ENCODE data around the gene TBCB.
"Not testable (repeated sequence)": the region's sequence is repeated elsewhere in the genome, so short reads cannot be mapped to it uniquely, and the experiment has no call there.

The TBCB gene

DNA sequence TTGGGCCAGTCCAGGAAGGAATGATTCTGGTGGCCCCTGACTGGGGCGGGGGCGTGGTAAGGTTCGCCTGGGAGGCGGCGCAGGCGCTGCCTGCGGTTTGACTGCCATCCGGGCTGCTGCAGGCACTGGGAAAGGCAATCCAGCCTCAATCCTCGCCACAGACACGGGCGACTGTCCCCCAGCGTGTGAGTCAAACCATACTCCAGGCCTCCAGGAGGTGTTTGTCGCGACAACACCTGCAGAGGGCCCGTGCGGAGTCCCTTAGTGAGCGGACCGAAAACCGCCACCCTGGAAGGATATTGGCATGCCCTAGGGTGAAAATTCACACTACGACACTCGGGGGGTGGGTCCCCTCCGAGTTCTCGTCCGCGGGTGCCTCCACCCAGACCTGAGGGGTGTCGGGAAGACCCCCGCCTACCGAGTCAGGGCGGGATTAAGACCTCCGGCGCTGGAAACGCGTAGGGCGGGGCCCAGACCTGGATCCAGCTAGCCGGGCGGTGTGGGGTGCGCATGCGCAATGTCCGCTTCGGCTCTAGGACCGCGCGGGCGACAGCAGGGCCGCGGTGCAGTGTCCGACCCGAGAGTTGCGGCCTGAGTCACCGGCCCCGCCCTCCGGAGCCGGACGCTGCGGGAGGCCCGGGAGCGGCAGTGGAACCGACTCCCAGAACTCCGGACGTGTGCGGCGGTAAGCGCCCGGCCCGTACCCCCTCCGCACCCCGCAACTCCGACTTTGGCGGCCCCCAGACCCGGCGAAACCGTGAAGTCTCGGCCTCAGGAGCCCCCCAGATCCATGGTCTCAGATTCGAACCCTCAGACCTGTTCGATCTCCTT, 24.4 kb downstream of the TBCB start, which contains the start of gene CAPNS1:
Gene CAPNS1 (plus strand): TSS at position 594 of the 831 bp plus-strand sequence. CDS start 946 bp downstream, outside the sequence.
- peak; percentile 91 for DNase-seq

DNA sequence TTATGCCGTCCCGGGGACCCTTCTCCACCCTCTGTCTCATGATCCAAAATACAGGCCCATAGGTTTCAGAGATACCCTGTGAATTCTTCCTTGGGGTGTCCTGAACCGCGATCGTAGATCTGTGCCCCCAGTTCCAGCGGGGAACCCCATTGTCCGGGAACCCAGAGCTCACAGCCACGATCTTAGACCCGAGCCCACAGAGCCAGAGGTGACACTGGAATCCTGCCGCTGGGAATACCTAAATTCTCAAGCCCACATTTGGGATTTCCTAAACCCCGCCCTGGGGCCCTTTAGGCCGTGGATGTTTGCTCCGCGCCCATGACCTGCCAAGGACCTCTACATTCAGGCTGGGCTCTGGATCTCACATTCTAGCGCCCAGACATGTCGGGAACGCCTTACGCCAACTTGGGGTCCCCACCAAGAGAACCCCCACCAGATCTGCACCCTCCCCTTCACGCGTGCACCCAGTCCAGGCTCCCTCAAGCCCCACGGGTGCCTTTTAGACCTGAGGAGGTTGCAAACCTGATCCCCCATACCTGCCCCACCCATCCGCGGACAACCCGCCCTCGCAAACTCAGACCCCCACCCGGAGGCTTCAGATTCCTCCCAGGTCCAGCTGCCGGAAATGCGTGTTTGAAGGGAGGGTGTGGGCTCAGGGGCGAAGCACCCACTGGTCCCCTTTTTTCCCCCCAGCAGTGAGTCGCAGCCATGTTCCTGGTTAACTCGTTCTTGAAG, 25.2 kb downstream of the TBCB start:
- DNase-seq = peak; percentile 40

DNA sequence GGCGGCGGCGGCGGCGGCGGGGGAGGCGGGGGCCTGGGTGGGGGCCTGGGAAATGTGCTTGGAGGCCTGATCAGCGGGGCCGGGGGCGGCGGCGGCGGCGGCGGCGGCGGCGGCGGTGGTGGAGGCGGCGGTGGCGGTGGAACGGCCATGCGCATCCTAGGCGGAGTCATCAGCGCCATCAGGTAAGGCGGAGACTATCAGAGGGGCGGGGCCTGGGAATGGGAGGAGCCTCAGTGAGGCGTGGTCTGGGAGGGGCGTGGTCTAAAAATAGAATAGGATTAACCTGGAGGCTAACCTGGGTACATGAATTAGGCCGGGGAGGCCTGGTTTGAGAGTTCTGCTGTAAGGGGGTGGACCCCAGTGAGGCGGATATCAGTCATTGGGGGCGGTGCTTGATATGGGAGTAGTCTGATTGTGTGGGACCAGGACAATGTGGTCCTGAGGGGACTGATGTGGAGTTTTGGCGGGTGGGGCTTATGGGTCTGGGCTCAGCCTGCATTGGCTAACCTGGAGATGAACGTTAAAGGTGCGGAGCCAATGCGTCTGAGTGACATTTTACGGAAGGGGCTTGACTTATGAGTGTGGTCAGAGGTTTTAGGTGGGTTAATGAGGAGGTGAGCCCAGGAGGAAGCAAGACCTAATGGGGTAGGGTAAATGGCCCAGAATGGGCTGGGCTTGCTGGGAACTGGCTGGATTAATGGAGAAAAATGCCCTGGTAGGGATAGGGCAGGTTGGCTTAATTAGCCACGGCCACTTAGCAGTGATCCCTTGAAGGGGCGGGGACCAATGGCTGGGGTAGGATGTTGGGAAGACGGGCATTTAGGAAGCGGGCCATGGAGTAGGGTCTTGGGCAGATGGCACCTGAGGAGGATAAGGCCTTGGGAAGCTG, 26.0 kb downstream of the TBCB start:
- peak; percentile 87 for DNase-seq

DNA sequence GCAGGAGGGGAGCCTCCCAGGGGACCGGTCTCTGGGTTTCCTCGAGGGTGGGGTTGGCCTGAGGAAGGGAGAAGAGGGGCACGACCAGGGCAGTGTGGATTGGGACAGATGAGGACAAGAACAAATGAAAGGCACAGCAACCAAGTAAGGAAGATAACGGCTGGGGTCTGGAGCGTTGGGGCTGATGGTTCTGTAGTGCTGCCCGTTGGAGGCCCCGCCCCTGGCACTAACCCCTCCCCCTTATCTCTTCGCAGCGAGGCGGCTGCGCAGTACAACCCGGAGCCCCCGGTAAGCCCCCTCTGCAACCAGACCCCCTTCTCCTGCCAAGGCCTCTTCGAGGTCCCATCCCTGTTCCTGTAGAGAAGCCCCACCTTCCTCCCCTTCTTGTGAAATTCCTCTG, 26.8 kb downstream of the TBCB start:
- DNase-seq = no peak

DNA sequence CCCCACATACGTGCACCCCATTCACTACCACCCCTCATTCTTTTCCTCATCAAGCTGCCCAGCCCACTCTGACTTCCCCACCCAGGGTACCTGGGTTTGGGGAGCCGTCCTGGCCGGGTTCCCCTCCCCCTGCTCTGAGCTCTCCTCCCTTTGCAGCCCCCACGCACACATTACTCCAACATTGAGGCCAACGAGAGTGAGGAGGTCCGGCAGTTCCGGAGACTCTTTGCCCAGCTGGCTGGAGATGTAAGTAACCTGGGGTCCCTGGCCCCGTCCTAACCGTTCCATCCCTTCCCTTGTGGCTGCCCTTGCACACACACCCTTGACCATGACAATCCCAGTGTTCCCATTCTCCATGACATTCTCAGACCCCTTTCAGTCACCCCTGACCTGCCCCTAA, 27.2 kb downstream of the TBCB start:
- DNase-seq = no peak

DNA sequence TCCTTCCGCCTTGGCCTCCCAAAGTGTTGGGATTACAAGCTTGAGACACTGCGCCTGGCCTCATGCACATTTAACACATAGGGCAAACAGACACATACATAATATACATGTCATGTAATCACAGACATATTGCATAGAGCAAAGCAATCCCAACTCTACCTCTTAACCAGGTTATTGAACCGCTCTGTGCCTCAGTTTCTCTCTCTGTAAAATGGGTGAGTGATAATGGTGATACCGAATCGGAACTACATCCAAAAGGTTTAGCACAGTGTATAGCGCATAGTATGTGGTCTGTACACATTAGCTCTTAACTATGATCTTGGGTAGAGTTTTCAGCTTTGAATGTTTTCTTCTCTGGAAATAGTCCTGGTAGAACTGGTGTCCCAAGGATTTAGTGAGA, 29.4 kb downstream of the TBCB start:
- no peak for DNase-seq

DNA sequence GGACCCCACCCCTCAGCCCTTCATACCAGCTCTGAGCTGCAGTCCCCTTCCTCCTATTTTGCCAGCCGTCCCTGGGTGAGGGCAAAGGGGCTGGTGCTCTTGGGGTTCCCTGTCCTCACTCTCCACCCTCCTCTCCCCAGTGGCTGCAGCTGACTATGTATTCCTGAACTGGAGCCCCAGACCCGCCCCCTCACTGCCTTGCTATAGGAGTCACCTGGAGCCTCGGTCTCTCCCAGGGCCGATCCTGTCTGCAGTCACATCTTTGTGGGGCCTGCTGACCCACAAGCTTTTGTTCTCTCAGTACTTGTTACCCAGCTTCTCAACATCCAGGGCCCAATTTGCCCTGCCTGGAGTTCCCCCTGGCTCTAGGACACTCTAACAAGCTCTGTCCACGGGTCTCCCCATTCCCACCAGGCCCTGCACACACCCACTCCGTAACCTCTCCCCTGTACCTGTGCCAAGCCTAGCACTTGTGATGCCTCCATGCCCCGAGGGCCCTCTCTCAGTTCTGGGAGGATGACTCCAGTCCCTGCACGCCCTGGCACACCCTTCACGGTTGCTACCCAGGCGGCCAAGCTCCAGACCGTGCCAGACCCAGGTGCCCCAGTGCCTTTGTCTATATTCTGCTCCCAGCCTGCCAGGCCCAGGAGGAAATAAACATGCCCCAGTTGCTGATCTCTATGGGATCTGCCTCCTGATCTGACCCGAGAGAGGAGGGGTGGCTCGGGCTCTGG, 34.6 kb downstream of the TBCB start:
- no peak for DNase-seq

DNA sequence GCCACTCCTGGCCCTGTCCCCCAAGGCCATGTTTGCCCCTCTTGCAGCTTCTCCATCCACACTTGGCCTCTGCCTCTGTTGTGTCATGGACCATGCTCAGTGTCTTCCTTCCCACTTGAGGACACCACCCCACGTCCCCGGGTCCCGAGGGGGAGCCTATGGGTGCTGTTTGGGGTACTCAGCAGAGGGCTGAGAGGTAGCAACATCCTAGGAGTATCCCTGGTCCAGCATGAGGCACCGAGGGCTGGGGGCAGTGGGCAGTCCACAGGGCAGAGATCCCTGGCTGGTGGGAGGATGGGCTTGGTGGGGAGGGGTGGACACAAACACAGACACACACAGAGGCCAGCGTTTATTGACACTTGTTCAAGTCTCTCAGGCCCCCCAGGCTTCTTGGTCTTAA, 35.3 kb downstream of the TBCB start:
- DNase-seq = no peak

DNA sequence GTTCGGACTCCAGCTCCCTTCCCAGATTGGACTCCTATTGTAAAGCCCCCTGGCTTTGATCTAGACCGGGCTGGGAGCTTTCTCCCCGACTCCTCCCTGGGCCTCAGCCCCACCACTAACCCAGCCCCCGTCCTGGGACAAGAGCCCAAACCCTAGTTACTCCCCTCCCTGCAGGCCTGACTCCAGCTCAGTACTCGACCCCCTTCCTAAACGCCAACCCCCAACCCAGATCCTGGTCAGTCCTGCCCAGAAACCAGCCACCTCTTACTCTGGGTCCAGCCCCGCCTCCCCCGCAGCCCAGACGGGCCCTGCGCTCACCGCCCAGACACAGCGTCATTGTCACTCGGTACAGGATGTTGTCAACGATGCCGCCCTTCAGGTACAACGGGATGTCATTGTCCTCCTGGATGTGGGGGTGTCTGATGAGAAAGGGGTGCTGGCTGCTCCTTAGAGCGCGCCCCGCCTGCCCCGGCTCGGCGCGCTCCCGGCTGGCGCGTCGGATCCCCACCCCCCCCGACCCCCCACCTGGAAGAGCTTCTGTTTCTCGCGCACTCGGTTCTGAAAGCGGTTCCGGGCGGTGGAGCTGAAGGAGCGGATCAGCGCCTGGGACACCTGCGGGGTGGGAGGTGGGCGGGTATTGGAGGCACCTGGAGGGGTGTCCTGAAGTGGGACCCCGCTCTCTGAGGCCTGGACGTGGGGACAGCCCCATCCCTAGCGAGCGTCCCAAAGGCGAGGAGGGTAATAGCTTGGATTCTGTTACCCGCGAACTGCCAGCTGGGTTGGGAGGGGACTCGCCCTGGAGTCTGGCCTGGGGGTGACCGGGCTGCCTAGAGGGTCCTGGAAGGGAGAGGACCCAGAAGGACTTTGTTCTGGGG, 36.1 kb downstream of the TBCB start:
- no peak for DNase-seq

DNA sequence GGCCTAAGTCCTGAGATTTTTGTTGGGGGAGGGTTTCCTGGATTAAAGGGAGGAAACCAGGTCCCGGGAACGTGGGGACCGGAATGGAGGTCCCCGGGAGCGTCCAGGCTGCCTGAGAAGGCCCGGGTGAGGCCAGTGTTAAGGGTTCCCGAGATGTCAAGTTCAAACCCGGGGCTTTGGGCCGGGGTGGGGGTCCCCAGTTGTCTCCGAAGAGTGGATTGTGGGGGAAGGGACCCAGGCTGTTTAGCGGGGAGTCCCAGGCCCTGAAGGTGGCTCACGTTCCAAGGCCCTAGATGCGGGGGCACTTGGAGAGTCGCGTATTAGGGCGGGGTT, 36.7 kb downstream of the TBCB start:
- no peak for DNase-seq

DNA sequence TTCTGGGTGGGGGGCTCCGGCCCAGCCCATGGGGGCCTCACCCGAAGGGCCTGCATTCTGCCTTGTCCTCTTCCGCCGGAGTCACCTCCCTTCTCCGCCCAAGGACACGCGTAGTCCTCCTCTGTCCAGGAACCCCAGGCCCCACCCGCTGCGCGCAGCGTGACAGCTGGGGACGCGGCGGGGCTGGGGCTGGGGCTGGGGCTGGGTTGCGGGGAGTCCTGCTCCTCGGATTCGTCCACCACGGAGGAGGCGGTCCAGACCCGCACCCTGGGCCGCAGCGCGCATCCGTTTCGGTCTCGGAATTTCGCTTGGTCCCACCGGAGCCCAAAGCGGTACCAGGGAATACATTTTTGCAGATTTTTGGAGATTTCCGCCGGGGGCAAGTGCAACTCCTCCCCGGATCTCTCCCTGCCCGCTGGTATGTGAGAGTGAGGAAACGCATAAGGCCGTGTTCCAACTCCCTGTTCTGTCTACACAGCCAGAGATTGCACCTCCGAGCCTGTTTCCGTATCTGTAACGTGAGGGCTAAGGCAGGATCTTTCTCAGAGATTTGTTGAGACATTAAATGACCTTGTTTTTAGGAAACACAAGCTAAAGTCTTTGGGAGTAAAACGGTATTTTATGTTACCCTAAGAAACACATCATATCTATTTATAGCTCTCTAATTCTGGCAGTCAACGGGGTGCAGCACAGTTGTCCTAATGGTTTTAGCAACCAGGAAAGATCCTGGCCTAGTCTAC, 37.3 kb downstream of the TBCB start, which contains the start of gene COX7A1:
Gene COX7A1 (minus strand): TSS at position 96 of the 740 bp plus-strand sequence. CDS start 40 bp downstream, at position 56.
- no peak for DNase-seq

DNA sequence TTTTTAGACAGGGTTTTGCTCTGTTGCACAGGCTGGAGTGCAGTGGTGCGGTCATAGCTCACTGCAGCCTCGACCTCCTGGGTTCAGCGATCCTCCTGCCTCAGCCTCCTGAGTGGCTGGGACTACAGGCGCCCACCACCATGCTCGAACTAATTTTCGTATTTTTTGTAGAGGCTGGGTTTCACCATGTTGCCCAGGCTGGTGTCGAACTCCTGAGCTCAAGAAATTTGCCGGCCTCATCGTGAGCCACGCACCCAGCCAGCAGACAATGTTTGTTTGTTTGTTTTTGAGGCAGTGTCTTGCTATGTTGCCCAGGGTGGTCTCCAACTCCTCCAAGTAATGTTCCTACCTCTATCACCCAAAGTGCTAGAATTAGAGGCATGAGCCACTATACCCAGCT, 37.9 kb downstream of the TBCB start:
- DNase-seq = no peak

DNA sequence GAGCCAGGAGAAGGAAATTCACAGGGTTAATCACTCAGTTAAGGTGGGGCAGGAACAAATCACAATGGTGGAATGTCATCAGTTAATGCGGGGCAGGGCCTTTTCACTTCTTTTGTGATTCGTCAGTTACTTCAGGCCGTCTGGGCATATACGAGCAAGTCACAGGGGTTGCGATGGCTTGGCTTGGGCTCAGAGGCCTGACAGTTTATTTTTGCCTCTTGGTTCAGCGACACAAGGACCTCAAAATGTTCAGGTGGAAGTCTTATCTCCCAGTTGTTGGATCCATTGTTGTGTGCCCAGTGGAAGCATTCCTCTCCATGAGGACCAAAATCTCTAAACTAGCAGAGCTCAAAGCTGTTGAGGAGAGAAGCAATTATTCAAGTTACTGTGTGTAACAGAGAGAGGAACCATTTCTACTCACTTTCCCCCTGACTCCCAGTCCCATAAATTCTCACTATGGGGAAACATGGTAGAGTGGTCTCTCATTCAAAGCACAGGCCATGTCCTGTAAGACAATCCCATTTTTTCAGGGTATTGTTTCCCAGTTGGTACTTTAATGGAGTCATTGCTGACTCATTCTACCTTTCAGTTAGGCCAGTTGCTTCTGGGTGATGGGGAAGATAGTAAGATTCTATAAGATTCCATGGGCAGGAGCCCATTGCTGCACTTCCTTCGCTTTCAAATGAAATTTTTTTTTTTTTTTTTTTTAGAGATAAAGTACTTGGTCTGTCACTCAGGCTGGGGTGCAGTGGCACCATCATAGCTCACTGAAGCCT, 45.7 kb downstream of the TBCB start:
- no peak for DNase-seq

DNA sequence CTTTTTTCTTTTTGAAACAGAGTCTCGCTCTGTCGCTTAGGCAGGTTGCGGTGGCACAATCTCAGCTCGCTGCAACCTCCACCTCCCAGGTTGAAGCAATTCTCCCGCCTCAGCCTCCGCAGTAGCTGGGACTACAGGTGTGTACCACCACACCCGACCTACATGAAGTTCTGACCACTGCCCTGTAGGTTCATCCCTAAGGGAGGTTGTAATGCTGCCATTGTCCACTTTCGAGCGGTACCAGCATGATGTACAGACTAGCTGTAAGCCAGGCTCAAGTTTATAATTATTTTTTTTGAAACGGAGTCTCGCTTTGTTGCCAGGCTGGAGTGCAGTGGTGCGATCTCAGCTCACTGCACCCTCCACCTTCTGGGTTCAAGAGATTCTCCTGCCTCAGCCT, 48.5 kb downstream of the TBCB start:
- no peak for DNase-seq

DNA sequence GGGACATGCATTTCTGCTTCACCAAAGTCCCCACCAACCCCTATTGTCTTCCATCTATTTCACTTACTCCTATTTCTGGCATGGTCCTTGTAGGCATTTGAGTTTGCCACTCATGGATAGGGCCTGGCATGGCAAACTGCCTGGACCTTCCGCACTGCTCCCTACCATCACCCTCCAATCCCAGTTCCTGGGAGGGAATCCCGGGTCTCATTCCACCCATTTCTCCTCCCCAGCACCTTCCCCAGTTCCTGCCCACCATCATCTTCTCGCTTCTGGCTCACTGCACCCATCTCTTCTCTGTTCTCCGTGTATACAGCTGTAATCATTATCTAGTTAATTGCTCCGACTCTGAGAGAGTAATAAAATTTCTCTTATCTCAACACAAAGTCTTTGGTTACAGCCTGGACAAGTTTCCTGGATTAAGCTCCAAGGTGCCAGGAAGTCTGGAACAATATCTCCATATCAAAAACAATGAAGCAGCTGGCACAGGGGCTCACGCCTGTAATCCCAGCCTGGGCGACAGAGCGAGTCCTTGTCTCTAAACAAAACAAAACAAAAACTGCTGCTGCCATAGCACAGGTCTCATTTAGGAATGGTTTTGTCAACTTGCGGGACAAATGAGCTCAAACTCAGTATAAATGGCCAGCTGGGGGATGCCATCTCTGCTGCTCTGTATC, 54.0 kb downstream of the TBCB start:
- DNase-seq = no peak

DNA sequence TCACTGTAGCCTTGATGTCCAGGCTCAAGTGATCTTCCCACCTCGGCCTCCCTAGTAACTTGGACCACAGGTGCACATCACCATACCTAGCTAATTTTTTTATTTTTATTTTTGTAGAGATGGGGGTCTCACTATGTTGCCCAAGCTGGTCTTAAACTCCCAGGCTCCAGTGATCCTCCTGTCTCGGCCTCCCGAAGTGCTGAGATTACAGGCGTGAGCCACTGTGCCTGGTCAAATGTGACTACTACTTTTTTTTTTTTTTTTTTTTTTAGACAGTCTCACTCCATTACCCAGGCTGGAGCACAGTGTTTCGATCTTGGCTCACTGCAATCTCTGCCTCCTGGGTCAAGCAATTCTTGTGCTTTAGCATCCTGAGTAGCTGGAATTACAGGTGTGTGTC, 57.6 kb downstream of the TBCB start:
- DNase-seq = no peak

DNA sequence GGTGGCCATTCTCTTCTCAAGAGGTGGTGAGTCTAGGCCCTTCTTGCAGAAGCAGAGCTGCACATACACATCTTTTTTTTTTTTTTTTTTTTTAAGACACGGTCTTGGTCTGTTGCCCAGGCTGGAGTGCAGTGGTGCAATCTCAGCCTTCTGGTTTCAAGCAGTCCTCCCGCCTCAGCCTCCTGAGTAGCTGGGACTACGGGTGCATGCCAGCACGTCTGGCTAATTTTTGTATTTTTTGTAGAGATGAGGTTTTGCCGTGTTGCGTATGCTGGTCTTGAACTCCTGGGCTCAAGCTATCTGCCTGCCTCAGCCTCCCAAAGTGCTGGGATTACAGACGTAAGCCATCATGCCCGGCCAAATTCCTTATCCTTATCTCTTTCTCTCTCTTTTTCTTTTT, 58.6 kb downstream of the TBCB start:
- not testable (repeated sequence) for DNase-seq

Measured in stimulated activated CD4-positive, alpha-beta T cell treated with anti-CD3 and anti-CD28 coated beads, Interleukin-12 subunit alpha, Interleukin-12 subunit beta, amount 100 ng/mL, for 4 hours (primary cell).